GM10248 (cell line): ENCODE data around the gene NELFA.
"Not testable (repeated sequence)": the region's sequence is repeated elsewhere in the genome, so short reads cannot be mapped to it uniquely, and the experiment has no call there.

ENCODE experiments used
- CTCF ChIA-PET: fragments of 300-600 bp; sonication (Branson Sonifier 250); formaldehyde crosslinking; extraction: SDS; loops from one replicate; lab custom pipeline; 2021; ENCODE audit warnings: antibody characterized with exemption; lab: Yijun Ruan, JAX
- POLR2A ChIA-PET: fragments of 350-650 bp; sonication (Branson Sonifier 250); formaldehyde crosslinking; extraction: SDS; loops from one replicate; lab custom pipeline; 2020; ENCODE audit warnings: antibody characterized with exemption; lab: Yijun Ruan, JAX
- DNase-seq: peaks from one replicate; pipeline ENCODE4 v3.0.0; 2012; ENCODE audit errors: extremely low spot score
- CTCF ChIP-seq: IDR thresholded peaks from 2 replicates; pipeline ENCODE4 v1.5.1; 2012; ENCODE audit warnings: mild to moderate bottlenecking, low read depth; ENCODE audit errors: extremely low read depth, missing control alignments, control extremely low read depth

NELFA gene

GRCh38 chr4:2024683-2025082 is 15.9 kb upstream of the NELFA start:
- CTCF ChIA-PET, result no interaction called here
- DNase-seq, result no peak
- POLR2A ChIA-PET, result no interaction called here

GRCh38 chr4:2021358-2022018 is 12.7 kb upstream of the NELFA start:
- CTCF ChIA-PET, DNase-seq, POLR2A ChIA-PET: not testable (repeated sequence)

More at GRCh38 chr4:2024683-2025082, 15.9 kb upstream of the NELFA start:
- no peak for TF ChIP-seq CTCF

GRCh38 chr4:2015008-2015407 is 6.2 kb upstream of the NELFA start:
- CTCF ChIA-PET, result no interaction called here
- DNase-seq, result no peak
- TF ChIP-seq CTCF, result no peak
- POLR2A ChIA-PET, result no interaction called here

- no peak for DNase-seq
- no peak for TF ChIP-seq CTCF
- ChIA-PET CTCF (no interaction called here), POLR2A (no interaction called here)
Measured at GRCh38 chr4:2011583-2011982, 2.8 kb upstream of the NELFA start.

- ChIA-PET POLR2A (no interaction called here), CTCF (interaction anchor here (0.7 to 1.5 kb wide), 5 partner anchors 9 to 210 kb away, joined by 3 to 6 read pairs (median 4); no protein-coding TSS in a partner anchor)
- no peak for TF ChIP-seq CTCF
- DNase-seq, result peak; percentile 59
Measured at GRCh38 chr4:2009651-2010233, 968 bp upstream of the NELFA start.

GRCh38 chr4:2008671-2008920 is 178 bp downstream of the NELFA start:
- ChIA-PET CTCF (interaction anchor here (1.4 to 1.5 kb wide), 3 partner anchors 14 to 211 kb away, joined by 3 to 6 read pairs (median 4); no protein-coding TSS in a partner anchor), POLR2A (no interaction called here)
- no peak for TF ChIP-seq CTCF
- no peak for DNase-seq
